Activated naive CD4-positive, alpha-beta T cell treated with anti-CD3 and anti-CD28 coated beads, Interleukin-2, amount 50 U/mL, for 16 hours (primary cell): Measurements from ENCODE around the gene CFAP97D1.
A peak's percentile ranks its signal among the peaks of the same experiment; 100 is the strongest.

Source experiments
- DNase-seq: peaks from one replicate; pipeline ENCODE4 v3.0.0-alpha.2; 2020

CFAP97D1 gene

DNA sequence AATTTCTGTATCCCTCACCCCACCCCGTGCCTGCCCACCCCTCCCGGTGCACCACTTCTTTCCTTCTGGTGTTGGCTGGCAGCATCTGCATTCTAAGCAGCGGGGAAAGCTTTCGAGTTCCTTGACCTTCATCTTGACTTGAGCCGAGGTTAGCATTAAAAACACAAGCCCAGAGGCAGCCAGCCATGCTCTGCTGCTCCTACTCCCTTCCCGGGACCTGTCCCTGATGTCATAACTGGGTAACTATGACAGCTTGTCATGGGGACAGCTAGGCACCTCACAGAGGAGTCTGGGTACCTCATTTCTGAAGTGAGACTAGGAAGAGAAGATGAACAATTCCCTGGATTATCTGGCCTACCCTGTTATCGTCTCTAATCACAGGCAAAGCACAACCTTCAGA, at the start of gene CFAP97D1:
Gene CFAP97D1, plus strand, starts transcription at position 301 of the 400 bp plus-strand sequence. Its CDS starts 28 bp downstream, at position 329.
- DNase-seq, result no peak

DNA sequence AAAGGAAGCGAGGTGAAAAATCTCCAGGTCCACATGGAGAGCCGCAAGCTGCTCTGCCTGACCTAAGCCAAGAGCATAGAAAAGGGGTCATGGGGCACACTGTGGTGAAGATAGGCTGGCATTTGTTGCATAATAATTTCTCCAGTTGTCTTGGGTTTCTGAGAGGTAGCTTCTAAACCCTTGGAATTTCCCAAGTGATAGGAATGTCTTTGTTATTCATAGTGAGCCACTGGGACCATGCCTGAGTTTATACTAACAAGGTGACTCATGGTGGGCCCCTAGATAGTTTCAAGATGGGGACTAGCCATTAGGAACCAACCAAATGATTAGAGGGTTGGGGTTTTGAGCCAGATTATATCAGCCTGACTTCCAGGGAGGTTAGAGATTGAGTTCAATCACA, 47.3 kb upstream of the CFAP97D1 start:
- DNase-seq, result no peak

DNA sequence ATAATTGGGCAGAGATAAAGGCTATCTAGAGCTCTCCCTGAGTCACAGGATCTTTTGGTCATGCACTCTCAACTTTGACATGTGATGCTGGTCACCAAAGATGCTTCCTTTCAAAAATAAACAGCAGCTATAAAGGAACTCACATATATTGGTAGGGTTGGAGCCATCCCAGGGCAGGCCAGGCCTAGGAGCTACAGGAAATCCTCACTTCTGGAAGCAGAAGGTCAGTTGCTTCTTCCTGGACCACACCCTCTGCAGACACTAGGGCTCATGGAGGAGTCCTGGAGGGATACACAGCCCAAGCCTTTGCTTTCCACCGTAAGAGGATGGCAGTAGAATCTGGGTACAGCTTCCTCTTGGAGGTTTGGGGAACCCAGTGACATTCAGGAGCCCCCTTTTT, 46.3 kb upstream of the CFAP97D1 start:
- DNase-seq, result no peak

DNA sequence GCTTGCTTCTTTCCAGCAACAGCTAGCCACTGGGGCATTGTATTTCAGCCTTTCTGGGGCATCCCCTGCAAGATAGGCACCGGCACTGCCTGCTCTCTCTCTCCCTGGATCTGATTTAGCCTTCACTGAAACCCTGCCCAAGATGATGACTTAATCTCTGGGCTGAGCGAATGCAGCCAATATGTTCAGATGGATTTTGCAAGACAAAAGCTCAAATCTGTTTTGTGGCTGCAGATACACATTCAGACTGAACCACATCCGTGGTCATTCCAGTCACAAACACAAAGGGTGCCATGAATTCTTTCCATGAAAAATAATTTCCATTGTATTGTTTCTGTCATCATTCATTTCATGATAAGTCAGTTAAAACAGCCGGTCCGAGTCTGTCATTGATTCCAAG, 45.9 kb upstream of the CFAP97D1 start:
- no peak for DNase-seq

DNA sequence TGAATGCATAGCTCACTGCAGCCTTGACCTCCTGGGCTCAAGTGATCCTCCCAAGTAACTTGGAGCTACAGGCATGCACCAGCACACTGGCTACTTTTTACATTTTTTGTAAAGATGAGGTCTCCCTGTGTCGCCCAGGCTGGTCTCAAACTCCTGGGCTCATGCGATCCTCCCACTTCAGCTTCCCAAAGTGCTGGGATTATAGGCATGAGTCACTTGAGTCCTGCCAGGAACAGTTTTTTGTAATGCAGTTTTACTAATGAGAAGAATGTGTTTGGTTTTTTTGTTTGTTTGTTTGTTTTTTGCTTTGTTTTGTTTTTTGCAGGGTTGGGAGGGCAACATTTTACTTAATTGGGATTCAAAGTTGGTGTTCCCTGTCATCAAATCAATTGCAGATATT, 43.8 kb upstream of the CFAP97D1 start:
- DNase-seq, result no peak

DNA sequence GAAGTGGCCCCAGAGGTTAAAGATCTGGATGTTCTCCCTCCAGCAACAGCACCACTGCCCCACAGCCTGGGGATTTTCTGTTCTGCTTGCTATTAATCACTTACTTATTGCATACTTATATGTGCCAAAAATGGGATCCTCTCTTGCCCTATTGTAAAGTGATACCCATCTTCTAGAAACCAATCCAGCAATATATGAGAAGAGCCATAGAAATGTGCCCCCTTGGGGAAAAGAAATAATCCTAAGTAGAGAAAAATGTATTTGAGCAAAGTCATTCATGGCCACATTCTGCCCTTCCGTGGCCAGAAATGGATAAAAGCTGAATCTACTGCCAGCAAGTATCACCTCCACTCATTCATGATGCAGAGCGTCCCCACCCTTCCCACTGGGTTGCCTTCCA, 42.5 kb upstream of the CFAP97D1 start:
- no peak for DNase-seq

DNA sequence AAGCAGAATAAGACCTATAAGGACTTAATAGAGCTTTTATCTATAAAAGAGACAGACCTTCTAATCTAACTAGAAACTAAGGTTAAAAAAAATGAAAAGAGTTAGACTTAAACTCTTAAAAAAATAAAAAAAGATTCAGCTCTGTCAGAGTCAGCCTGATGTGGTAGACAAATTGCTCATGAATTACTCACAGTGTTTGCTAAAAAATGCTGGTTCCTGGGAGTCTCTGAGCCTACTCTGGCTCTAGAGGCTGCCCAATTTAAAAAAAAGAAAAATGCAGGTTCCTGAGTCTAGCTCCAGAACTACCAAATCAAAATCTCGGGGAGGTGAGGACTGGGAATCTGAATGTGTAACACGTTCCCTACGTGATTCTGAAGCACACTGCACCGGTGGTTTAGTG, 39.7 kb upstream of the CFAP97D1 start:
- no peak for DNase-seq

DNA sequence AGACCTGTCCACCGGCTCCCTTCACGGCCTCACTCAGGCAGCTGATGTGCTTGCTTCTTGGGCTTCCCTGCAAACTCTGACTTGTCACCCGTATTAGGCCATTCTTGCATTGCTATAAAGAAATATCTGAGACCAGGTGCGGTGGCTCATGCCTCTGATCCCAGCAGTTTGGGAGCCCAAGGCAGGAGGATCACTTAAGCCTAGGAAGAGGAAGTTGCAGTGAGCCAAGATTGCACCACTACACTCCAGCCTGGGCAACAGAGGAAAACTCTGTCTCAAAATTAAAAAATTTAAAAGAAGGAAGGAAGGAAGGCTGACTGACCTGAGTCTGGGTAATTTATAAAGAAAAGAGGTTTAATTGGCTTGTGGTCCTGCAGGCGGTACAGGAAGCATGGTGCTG, 38.6 kb upstream of the CFAP97D1 start:
- no peak for DNase-seq

DNA sequence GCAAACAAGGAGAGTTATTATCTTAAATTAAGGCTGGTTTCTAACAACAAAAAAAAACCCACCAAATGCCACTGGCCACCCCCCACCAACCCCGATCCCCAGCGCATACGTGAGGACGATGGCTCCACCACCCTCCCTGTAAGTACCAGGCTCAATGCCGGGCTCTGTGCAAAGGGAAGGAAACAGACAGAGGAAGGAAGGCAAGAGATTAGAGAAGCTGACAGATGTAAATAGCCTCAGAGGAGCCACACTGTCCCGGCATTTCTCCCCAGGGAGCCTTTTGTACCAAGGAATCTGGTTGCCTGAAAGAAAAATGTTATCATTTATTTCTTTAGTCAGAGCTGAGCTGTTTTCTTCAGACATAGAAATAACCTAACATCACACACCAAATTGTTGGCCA, 34.7 kb upstream of the CFAP97D1 start:
- no peak for DNase-seq

DNA sequence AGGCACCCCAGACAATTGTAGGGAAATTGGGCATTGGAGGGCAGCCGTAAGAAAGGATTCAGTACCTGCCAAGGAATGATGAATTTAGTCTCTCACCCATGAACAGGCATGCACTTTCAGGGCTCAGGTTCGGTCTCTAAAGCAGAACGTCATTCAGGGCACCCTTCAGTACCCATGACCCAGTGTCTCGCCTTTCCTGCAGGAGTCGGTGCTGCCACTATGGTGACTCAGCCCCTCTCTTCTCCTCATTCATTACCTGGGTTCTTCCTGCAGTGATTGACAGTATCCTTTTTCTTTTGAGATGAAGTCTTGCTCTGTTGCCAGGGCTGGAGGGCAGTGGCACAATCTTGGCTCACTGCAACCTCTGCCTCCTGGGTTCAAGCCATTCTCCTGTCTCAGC, 30.1 kb upstream of the CFAP97D1 start:
- no peak for DNase-seq

DNA sequence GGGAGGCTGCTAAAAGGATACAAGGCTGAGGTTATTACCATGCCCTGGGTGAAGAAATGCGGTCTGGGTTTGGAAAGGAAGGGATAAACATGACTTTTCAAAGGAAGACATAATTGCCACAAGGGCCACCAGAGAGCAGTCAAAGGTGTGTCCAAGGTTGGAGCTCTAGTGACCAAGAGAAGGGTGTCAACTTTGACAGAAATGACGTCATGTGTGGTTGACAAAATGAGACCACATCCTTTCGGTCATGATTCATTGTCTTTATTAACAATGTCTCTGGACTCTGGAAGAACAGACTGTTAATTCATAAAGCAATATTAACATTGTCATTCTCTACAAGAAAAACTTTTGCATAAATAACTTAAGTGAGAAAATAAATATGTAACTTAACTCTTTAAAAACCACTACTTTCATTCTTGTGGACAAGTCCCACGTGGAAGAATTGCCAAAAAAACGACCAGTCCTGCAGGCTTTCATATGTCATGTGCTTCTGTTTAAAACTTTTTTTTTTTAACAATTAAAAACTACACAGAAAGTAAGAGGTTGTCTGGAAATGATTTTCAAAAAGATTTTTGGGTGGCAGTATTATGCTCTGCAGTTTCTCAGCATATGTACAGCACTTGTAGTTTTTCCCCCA, 26.6 kb upstream of the CFAP97D1 start:
- DNase-seq, result no peak

DNA sequence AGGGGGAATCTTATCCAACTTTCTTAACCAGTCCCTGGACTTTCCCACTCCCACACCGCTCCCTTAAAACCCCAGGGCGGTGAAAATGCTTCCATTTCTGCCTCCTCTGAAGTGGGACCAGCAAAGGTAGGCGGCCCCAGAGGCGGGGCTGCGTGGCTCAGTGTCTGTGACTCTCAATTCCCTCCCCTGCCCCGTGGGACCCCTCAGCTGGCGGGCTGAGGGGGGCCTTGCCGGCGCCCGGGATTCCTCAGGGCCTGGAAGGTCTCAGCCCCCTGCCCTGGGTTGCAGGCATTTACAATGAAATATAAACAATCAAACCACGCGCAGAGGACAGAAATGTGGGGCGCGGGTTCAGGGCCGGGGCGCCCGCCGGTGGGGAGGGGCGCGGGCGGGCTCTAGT, 25.3 kb upstream of the CFAP97D1 start:
- DNase-seq, result no peak

DNA sequence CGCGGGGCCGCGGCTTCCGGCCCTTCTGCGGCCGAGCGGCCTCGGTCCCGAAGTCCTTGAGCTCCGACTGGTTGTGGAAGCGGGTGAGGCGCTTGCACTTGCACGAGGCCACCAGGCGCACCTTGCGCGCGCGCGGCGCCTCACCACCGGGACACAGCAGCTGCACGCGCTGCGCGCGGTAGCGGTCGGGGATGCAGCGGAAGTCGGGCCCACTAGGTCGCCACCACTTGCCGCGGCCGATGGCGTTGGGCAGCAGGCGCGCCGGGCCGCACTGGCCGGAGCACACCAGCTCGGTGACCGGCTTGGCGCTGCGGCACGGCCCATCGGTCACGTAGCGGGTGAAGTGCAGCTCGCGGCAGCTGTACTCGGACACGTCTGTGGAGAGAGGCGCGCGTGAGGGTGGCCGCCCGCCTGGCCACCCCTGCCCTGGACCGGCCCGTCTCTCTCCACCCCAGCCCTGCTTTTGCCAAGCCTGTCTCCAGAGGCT, 24.8 kb upstream of the CFAP97D1 start:
- no peak for DNase-seq

DNA sequence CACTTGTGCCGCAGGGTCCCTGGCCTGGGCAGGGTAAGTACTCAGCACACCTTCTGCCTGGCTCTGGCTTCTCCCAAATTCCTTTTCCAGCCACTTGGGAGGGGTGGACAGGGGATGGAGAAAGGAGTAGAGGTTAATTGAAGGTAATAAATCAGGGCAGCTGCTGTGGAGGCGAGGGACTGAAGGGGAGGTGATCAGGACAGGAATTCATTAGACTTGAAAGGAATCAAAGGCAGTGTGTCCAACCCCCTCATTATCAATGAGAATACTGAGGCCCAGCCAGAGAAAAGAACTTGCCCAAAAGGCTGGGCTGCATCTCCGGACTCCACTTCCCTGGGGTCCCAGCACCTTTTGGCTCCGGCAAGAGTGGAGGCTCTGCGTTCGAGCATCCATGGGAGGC, 24.0 kb upstream of the CFAP97D1 start:
- DNase-seq, result no peak

DNA sequence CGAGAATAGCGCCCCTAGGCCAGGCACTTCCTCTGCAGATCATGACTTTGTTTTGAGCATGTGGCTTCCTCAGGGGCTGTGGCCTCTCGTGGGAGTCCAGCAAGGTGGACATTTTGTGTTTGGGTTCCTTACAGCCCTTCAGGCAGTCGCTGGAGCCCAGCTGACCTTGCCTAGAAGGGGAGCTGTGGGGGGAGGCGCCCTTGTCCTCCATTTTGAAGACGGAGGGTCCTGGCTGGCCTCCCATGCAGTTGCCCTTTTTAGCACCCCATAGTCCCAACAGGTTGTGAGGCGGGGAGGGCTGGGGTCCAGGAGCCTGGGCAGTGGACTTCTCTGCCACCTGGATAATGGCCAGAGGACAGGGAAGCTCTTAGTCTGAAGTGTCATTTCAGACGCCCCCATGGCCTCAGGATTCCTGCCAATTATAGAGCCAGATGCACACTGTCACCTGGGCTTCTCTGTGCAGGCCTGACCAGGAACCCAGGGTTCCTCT, 23.0 kb upstream of the CFAP97D1 start:
- no peak for DNase-seq

DNA sequence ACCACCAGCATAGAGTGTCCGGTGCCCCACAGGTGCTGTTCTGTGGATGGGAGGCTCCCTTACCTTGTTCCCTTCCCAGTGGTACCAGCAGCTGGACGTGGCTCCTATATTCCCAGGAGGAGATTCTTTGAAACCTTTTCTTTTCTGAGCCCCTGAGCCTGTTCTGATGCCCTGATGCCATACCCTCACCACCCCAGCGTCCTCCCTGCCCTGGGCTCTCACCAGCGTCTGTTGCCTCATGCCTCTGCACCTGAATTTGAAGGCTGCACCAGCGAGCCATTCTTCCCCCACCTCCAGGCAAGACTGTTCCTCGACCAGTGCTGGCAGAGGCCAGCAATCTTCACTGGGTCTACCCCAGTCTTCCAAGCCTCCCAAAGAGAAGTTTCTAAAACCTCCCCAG, 22.1 kb upstream of the CFAP97D1 start:
- no peak for DNase-seq

DNA sequence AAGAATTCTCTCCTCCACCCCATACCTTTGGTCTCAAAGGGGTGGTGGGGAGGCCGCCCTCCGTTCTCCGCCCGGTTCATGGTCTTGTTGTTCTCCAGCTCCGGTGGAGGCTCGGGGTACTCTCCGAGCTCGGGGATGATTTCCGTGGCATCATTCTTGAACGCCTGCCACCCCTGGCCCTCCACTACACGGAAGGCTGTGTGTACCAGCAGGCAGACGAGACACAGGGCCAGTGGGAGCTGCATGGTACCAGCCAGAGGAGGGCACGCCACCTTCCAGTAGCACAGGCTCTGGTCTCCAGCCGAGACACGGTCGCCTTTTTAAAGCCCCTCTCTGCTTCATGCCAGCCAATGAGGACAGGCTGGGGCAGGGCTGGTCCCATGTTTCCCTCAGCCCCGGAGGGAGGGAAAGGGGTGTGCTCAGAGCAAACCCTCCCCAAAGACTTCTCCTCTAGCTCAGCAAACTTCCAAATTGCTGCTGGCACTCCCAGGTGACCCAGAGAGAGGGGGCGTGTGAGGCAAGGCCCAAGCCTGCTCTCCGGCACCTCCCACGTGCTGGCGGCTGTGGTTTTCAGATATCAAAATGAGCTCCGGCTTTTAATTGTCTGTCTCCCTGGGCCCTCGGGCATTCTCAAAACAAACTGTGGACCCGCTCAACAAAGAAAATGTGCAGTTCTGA, 21.6 kb upstream of the CFAP97D1 start, which contains the start of gene SOST:
Gene SOST, minus strand, starts transcription at position 295 of the 678 bp plus-strand sequence. Its CDS starts 50 bp downstream, at position 245.
- DNase-seq, result no peak

DNA sequence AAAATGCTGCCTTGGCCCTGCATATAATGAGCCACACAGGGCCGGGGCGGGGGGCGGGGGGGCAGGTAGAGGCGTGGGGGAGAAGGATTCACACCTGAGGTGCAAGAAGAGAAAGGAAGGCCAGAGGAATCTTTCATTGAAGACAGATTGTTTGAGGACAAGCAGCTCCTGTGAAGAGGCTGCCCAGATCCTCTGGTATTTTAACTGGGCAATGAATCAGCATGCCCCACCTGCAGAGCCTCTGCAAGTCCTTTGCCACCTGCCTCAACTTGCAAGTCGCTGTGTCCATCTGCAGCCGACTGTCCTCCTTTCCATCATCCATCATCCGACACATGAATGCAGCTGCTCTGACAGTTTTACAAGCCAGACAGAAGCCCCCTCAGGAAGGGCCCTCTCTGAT, 20.4 kb upstream of the CFAP97D1 start:
- no peak for DNase-seq

DNA sequence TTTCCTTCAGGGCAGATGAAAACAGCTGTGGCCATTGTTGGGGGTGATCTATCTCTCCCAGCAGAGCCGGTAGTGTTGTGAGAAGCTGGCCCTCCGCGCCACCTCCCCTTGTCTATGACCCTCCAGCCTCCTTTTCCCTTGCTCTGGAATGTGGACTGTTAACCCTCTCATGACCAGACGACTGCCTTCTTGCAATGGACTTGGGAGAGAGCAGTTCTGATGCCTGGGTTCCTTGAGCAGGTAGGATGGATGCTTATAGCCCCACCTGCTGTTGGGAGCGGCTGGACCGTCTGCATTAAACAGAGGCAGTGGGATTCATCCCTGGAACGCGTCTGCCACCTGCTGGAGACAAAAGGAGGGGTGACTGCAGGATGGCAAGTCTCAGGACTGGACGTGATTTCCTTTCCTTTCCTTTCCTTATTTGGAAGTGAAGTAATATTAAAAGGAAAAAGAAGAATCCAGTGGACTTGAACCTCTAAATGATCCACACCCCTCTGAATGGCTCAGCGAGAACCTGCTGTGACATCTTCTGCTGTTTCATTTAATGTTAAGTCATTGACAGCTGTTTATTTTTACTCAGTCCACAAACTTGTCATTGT, 19.9 kb upstream of the CFAP97D1 start:
- DNase-seq, result peak; percentile 91

DNA sequence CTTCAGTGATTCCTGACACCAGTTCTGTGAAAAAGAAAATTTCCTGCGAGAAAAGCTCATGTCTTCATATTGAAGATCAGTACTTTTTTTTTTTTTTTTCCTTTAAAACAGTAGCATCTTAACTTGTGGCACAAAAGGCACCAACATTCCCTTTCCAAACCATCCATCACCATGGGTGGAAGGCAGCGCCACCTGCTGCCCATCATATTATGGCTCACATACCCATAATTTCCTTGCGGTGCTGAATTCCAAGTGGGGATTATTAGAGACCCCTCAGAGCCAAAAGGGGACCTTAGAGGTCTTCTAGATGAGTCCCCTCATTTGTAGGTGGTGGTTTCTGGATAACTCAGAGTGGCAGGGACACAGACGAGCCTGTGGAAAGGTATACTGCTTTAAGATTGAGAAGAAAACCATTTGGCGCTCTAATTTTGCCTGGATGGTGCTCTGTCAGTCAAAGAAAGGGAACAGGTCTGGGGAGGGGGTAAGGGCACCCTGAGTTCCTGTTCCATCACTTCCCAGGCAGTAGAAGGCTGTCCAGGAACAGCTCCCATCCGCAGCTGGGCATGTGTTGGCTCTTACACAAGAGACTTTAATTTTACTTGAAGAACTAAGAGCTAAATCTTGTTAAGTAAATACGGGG, 13.7 kb upstream of the CFAP97D1 start:
- DNase-seq, result peak; percentile 55

DNA sequence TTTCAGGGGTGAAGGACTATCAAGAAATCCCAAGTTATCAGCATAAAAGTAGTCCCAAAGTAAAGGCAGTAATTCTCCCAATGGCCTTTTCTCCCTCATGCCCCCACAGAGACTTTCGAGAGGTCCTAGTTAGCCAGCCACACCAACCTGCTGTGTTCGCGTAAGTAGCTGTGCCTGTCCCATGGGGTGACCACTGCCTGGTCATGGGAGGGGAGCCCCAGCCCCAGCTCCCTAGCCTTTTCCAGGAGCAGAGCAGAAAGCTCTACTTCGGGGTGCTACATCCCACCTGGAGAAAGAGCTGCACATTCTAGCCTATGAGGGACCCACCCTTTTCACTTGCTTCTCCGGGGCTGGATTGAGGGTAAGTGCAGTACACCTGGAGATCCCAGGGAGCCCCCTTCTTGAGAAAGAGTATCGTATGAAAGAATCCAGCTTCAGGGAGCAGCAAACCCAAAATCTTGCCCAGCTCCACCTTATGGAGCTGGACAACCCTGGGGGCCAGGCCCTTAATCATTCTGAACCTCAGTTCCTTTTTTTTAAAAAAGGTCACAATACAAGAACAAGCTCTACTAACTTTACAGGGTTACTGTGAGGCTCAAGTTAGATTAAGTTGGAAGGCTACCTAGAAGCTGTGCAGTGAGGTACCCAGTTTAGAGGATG, 13.1 kb upstream of the CFAP97D1 start:
- DNase-seq, result no peak

DNA sequence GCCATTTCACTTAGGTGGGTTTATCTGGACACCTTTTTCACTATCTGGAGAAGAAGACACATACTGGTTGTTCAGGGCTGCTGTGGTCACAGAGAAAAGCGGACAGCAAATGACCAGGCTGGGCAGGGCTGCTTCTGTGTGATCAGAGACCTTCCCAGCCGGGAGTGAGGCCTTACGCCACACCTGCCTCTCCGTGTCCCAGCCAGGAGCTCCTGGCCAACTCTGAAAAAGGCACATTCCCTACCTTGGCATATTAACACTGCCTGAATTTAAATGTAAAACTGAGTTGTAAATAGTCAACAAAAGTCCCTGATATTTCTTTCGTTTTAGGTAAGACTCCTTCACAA, 12.5 kb upstream of the CFAP97D1 start:
- DNase-seq, result no peak

DNA sequence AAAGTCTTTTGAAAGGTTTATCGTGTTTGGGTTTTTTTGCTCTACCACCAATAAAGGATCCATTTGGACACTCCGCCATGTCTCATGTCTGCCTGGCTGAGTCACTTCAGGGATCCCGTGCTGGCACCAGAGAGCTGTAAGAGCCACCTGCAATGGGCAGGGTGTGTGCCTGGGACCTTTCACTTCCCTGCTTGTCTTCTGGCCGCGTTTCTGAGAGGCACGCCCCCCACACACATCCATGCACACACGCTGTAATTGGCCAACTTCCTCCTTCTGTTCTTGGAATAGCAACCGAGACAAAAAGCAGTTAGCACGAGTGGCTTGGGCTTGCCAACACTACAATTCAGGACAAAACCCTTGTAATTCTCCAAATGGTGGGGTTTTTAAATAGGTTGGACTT, 11.9 kb upstream of the CFAP97D1 start:
- DNase-seq, result no peak
